Esophagus muscularis mucosa (tissue), 4 donors: Measurements from ENCODE around the gene PRKCE. TPM values are rescaled to one million over a fixed set of nuclear protein-coding genes. Genes with fewer than 3 reads are reported as not detected.

Source experiments
- DNase-seq: peaks from one replicate; pipeline ENCODE4 v3.0.0-alpha.2; 2017; ENCODE audit errors: extremely low spot score
- H3K27ac ChIP-seq, 4 donors: fragments of 200-600 bp; sonication (generic); replicated peaks in 1 of 4; 1 replicate in 3 of 4; 2 replicates in 1 of 4; pipeline ENCODE4 v1.5.1; 2016 to 2019; ENCODE audit warnings: mild to moderate bottlenecking in 1 of 4
- H3K27me3 ChIP-seq, 4 donors: fragments of 200-600 bp; sonication (generic); one replicate each; pipeline versions ENCODE4 v1.5.1 to v1.6.0; 2016 to 2019
- H3K36me3 ChIP-seq, 4 donors: fragments of 200-600 bp; sonication (generic); one replicate each; pipeline ENCODE4 v1.5.1; 2016 to 2019
- H3K4me1 ChIP-seq, 4 donors: fragments of 200-600 bp; sonication (generic); one replicate each; pipeline ENCODE4 v1.5.1; 2016 to 2019
- H3K4me3 ChIP-seq, 4 donors: fragments of 200-600 bp; sonication (generic); 1 replicate in 2 of 4; 2 replicates in 2 of 4; pipeline ENCODE4 v1.5.1; 2016 to 2019; ENCODE audit warnings: mild to moderate bottlenecking in 4 of 4, moderate library complexity in 1 of 4
- H3K9me3 ChIP-seq, 4 donors: fragments of 200-600 bp; sonication (generic); 1 replicate in 3 of 4; 2 replicates in 1 of 4; pipeline ENCODE4 v1.5.1; 2016 to 2019
- CTCF ChIP-seq, 3 experiments: fragments of 200-600 bp in 2 of 3; fragments of 450-650 bp in 1 of 3; sonication (generic) in 2 of 3; IDR thresholded peaks; one replicate each; pipeline ENCODE4 v1.5.1; 2017 to 2019; ENCODE audit warnings: antibody characterized with exemption in 3 of 3, mild to moderate bottlenecking in 2 of 3, moderate library complexity in 1 of 3
- EP300 ChIP-seq: sonication (generic); formaldehyde crosslinking; IDR thresholded peaks from one replicate; pipeline ENCODE4 v1.6.1; 2017; ENCODE audit warnings: antibody characterized with exemption
- POLR2A ChIP-seq: fragments of 450-650 bp; IDR thresholded peaks from one replicate; pipeline ENCODE4 v1.6.1; 2017; ENCODE audit warnings: antibody characterized with exemption, moderate library complexity, mild to moderate bottlenecking, low read depth
- POLR2AphosphoS5 ChIP-seq, 2 donors: sonication (generic); formaldehyde crosslinking; IDR thresholded peaks; one replicate each; pipeline ENCODE4 v1.6.1; 2017; ENCODE audit warnings: antibody characterized with exemption in 2 of 2
- WGBS: methylation state at CpG from one replicate; pipeline ENCODE4 v1.1.5; 2018; 5-methylcytosine and 5-hydroxymethylcytosine counted together
- intact Hi-C: fragments of 100-400 bp; cut with DNase I; formaldehyde crosslinking; loops from one replicate; pipeline ENCODE4 v1.15.1; 2023
- total RNA-seq, 4 donors: library from RNA; depleted of rRNA; stranded (reverse); fragments of >200 nt; gene quantifications; one replicate each; pipeline versions ENCODE4 v1.1.0 to v1.2.1, GENCODE V29; 2016

Gene PRKCE
- total RNA-seq, 4 donors from 2014 or later, result 11.6 to 21.1 (median 13.0) TPM

- no peak overlapping the region for H3K4me3 ChIP-seq
- WGBS, result 37% methylated on average over 3 of the region's 7 CpGs
- no peaks in the 10 kb centered on the region for H3K27me3 ChIP-seq
- TF ChIP-seq POLR2AphosphoS5 (IDR thresholded peaks at IDR 0.05), result no peak
- TF ChIP-seq EP300, result no peak
- TF ChIP-seq POLR2A, result no peak
- no peak for TF ChIP-seq CTCF (IDR thresholded peaks at IDR 0.05)
- H3K9me3 ChIP-seq, result no peaks in the 10 kb centered on the region
- H3K4me1 ChIP-seq, result peaks cover 9 to 34% (median 17%) of the 10 kb centered on the region in 4 donors
- no peak for DNase-seq
- intact Hi-C loops, result no loop called here
- no peak overlapping the region for H3K27ac ChIP-seq
- no peaks in the 10 kb centered on the region for H3K36me3 ChIP-seq
Measured at GRCh38 chr2:45669032-45669486, 17.6 kb downstream of the PRKCE start.

GRCh38 chr2:45670646-45671045 lies 19.2 kb downstream of the PRKCE start:
- 89% methylated on average over 4 of the region's 4 CpGs for WGBS
- Histone ChIP-seq H3K27me3 (no peaks in the 10 kb centered on the region), H3K4me3 (no peak overlapping the region), H3K27ac (no peak overlapping the region), H3K4me1 (peaks cover 17 to 35% (median 27%) of the 10 kb centered on the region in 4 donors), H3K9me3 (no peaks in the 10 kb centered on the region), H3K36me3 (no peaks in the 10 kb centered on the region)
- TF ChIP-seq POLR2A, result no peak
- TF ChIP-seq EP300, result no peak
- no peak for TF ChIP-seq CTCF (IDR thresholded peaks at IDR 0.05)
- DNase-seq, result no peak
- intact Hi-C loops, result no loop called here

- H3K4me3 ChIP-seq, result no peak overlapping the region
- TF ChIP-seq CTCF (IDR thresholded peaks at IDR 0.05) (no peak), EP300 (no peak), POLR2A (no peak), POLR2AphosphoS5 (IDR thresholded peaks at IDR 0.05) (no peak)
Measured at GRCh38 chr2:45672138-45672537, 20.7 kb downstream of the PRKCE start.

GRCh38 chr2:45674035-45674816 lies 22.8 kb downstream of the PRKCE start:
- peaks cover 21 to 35% (median 30%) of the 10 kb centered on the region in 4 donors for H3K4me1 ChIP-seq
- no peaks in the 10 kb centered on the region for H3K36me3 ChIP-seq

More at GRCh38 chr2:45672138-45672537, 20.7 kb downstream of the PRKCE start:
- intact Hi-C loops, result no loop called here
- 100% methylated on average over 1 of the region's 1 CpG for WGBS
- Histone ChIP-seq H3K27ac (no peak overlapping the region), H3K27me3 (no peaks in the 10 kb centered on the region), H3K4me1 (peaks cover 21 to 39% (median 32%) of the 10 kb centered on the region in 4 donors), H3K9me3 (no peaks in the 10 kb centered on the region), H3K36me3 (no peaks in the 10 kb centered on the region)
- DNase-seq, result no peak

More at GRCh38 chr2:45674035-45674816, 22.8 kb downstream of the PRKCE start:
- 93% methylated on average over 5 of the region's 5 CpGs for WGBS
- TF ChIP-seq POLR2AphosphoS5 (IDR thresholded peaks at IDR 0.05) (no peak), POLR2A (no peak), EP300 (no peak), CTCF (IDR thresholded peaks at IDR 0.05) (no peak)
- H3K9me3 ChIP-seq, result no peaks in the 10 kb centered on the region
- no peaks in the 10 kb centered on the region for H3K27me3 ChIP-seq
- H3K4me3 ChIP-seq, result no peak overlapping the region
- H3K27ac ChIP-seq, result peak overlapping the region in 1 of 4 donors; percentile 43
- no peak for DNase-seq
- intact Hi-C loops, result no loop called here
